Islet of Langerhans (tissue), 1 donor: Measurements from ENCODE around the gene MBNL2.
A peak's percentile ranks its signal among the peaks of the same experiment; 100 is the strongest.

Experiments
- FAIRE-seq: peaks from one replicate; lab custom pipeline; 2011; peaks lifted over from hg19 to GRCh38; lab: Jason Lieb, UNC

The MBNL2 gene

DNA sequence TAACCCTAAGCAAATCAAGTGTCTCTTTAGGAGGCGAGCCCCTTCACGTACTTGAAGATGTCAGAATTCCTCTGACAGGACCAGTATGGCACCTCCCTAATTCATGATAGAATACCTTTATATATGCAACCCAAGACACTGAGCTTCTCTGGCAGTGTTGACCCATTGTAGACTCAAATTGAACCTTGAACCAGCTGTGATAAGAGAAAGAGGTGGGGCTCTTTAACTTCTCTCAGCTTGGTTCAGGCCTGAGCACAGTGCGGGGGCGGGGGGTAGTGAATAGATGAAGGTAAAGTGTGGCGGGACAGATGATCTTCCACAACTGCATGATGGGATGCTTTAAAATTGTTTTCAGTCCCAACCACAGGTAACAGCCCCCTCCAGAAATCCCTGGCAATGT, 12.1 kb downstream of the MBNL2 start:
- no peak for FAIRE-seq

DNA sequence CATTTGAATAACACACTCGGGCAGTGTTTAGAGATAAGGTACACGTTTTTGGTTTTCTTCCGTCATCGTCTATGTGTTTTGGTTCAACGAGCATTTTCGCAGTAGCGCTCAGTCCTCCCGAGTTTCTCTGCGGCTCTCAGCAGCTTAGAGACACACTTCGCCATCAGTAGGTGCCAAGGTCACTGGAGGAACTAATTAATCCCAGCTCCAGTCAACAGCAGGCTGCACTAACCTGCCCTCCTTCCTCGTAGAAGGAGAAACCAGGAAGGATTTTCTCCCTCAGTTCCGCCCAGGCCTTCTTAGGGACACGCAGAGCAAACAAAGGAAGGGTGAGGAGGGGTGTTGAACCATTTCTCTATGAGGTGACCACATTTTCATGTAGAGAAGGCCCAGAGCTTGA, 12.6 kb downstream of the MBNL2 start:
- peak; percentile 69 for FAIRE-seq

DNA sequence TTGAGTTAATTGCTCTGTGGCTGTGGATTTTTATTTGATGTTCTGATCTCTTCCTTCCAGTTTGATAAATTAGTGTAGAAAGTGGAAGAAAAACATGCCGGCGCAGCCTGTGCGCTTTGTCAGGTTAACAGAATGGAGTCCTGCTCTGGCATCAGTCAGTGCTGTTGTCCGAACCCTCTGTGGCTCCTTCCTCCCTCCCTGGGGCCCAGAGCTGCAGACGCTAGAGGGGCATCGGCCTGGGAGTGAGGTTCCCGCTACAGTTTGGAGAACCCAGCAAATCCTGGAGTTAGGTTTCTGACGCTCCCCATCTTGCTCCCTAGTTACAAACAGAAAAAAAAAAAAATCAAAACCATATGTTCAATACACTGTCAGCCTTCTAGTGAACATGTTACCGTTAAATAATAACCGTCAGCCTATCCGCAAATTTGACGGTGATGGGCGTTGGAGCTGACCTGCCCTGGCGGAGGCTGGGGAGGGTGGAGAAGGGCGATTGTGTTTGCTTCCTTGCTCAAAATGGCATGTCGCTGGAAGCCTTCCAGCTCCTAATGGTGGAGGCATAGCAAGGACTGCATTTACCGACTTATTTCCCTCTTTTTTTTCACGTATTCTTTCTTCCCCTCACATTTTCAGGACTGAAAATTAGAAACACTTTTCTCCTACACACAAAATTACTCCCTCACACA, 13.6 kb downstream of the MBNL2 start:
- FAIRE-seq: peak; percentile 72

DNA sequence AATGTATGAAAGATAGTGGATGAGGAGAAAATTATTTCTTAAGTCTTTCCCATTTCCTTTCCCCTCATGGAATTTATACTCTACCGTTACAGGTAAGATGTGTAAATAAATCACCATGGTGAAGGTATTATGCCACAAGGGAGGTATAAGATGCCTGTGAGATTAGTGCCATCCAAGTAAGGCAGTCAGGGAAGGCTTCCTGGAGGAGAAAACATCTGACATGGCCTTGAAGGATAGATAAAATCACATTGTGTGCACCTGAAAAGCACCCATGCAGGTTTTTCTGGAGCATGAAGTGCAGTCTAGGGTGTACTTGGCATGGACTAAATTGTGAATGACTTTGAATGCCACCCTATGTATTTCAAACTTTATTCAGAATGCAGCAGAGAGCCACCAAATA, 15.3 kb downstream of the MBNL2 start:
- no peak for FAIRE-seq

DNA sequence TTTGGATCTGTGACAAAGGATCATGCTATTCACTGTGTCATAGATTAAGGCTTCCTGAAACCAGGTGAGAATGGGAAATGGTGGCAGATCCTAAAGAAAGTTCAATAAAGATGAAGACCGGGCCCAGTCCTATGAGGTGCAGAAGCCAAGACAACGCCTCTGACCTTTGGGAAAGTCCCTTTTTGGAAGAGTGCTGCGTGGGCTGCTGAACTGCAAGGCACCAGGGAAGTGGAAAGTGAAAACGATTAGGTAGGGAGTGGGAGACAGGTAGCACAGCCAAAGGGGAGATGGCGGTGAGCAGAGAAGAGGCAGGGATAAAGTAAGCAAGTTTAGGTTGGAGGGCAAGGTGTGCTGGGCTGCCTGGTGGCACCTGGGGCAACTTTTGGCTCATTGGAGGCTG, 16.3 kb downstream of the MBNL2 start:
- no peak for FAIRE-seq

DNA sequence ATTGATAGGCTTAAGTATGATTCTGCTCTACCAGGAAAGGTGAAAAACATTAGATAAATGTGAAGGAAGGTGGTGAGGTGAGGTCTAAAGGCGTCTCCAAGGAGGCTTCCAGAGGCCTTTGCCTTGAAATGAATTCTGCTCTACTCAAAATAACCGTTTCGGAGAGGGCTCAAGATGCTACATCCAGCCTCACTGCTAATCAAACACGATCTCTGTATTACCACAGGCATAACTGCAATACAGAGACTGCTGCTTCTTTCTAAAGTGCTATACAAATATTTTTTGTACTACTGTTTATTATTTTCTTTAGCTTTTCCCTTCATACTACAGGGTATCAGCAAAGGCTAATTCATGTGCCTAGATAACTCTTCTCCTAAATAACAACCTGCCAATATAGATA, 16.8 kb downstream of the MBNL2 start:
- no peak for FAIRE-seq

DNA sequence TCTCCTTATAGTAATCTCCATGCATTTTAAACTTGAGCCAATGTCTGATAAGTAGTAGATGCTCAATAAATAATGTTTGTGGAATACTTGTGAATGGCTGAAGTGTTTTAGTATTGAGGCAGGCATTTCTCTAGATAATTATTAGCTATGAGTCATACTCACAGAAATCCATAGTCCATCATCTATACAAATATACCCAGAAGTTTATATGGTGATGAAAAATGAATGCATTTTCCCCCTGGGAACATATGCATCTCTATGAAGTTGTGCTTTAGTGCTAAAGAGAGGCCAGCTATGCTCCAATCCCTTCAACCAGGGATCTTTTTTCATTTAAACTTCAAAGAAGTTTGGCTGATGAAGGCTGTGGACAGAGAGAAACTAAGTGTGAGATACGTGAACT, 17.2 kb downstream of the MBNL2 start:
- peak; percentile 51 for FAIRE-seq

DNA sequence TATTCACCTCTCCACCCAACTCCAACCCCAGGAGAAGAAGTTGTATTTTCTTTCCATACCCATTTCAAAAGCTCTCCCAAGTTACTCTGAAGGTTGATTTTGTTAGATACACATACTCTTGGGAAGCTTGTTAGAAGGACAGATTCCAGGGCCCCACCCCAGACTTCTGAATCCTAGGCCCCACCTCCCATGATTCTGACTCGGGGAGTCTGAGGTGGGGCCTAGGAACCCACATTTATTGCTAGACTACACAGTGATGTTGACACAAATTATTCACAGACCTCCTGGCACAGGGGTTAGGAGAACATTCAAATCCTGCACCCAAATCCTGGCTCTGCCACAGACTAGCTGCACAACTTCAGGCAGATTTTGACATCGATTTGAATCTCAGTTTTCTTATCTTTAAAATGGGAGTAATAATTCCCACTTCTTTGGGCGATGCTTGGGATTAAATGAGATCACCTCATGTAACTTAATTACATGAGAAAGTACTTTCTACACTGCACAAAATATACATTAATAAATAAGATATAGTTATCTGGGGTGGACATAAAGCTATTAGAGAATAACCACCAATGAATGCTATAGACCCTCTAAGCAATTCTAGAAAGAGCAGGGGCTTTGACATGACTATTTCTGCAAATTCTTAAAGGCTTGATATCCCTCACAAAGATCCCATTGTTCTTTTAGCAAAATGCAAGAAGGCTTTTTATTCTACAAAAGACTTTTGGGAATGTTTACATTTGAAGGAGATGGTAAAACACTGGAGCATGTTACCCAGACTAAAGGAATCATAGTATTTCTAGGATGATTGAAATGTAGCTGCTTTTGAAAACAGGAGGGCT, 18.0 kb downstream of the MBNL2 start:
- no peak for FAIRE-seq

DNA sequence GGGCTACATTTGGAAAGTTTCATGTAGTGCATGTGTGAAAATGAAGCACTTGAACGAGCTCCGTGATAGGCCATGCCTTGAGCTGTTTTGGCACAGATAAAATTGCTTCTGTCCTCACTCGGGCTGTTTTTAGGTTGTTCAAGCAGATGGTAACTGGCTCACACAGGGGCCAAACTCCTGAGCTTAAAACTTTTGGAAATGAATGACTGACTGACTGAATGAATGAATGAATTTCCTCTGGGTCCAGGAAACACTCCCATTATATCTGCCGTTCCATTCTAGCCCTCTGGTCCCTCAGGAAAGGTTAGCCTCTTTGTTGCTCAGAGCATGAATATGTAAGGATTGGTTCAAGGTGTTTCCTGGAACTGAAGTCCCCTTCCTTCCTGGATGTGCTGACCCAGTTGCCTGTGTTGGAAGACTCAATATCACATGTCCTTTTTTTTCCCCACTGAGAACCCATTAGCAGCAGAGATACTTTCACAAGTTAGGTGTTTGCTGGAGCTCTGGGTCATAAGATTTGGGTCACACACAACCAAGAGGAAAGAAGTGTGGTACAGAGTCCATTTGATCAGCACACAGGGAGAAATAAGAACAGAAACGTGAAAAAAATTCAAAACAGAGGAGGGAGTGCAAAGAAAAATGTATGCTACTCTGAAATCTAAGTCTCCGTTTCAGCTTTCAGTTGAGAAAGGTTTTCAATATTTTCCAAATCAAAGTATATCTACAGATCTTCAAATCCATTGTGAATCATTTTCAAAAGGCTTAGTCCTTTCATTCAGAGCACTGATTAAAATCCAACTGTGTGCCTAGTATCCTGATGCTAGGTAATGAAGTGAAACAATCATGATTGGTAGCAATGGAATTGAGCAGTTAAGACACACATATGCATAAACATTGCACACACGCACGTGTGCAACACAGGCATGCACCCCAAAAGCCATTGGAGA, 18.9 kb downstream of the MBNL2 start:
- FAIRE-seq: no peak

DNA sequence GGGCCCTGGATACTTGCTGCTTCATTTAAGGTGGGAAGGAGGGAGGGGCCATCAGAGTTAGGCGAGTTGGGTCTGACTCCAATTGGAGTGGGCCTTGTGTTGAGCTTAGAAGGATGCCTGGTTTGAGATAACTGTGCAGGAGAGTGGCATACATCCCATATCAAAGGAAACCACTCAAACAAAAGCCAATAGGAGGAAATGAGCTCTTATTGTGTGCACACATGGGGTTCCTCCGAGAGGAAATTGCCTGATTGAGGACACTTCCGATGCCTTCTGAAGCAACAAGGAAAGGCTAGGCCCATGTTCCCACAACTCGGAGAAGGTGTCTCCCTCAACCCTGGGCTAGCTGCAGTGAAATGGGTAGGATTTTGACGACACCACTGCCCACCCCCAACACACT, 19.6 kb downstream of the MBNL2 start:
- FAIRE-seq: no peak

DNA sequence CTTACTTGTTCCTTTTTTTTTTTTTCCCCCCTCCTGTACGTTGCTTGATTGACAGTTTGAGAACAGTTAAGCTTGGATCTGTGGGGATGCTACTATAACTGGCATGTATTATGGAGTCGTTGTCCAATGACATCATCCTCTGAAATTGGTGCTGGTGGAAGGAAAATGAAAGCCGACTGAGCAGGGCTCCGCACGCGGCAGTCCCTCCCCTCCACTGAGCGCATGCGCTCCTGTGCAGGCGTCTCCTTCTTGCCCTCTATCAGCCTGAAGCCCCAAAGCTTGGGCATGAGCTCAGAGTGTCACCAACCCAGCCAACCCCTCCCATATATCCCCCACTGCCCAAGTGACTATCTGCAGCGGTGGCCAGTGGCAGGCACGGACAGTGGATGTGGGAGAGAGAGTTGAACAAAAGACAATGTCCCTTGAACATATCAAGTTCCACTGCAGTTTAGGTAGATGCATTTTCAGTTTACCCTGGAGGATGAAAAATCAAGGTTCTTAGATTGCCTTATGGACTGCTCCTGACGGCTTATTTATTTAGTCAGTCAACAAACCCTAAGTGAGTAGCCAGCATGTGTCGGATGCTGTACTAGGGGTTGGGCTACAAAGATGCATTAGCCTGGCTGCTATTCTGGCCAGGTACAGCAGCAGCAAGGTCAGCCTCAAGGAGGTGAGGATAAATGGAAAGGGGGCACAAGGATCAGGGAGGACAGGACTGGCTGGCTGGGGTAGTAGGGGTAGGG, 20.8 kb downstream of the MBNL2 start:
- FAIRE-seq: no peak

DNA sequence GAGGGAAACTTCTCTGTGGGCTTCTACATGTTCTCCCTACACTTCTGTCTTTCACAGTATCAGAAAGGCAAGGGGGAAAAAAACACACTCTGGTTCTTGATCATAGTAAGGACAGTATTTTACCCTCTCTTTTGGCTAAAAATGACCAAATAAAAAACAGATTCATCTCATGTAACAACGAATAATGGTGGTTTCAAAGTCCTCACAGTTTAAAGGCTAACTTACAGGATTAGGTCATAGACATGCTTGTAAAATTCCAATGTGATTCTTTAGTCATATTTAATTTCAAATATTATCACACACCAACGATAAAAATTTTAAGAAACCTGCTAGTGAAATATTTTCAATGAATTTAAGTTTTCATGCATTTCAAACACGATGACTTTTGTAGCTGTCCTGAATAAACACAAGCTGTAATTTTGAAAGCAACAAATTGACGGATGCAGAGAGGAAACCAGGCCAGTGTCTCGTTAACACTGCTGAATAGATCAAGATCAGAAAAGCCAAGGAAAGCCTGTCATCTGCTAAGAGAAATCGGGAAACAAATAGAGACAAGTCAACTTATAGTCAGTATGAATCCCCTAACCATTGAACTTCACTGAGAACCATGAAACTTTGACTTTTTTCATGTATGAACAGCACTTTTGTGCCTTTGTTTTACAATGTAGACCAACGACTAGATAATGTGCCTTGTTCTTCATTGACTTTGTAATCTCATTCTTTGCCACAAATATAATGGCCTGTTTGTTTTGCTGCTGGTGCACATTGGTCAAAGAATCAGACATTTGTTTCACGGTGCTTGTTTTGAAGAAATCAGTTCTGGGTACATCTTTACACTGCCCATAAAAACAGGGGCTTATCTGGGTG, 22.0 kb downstream of the MBNL2 start:
- peak; percentile 96 for FAIRE-seq

DNA sequence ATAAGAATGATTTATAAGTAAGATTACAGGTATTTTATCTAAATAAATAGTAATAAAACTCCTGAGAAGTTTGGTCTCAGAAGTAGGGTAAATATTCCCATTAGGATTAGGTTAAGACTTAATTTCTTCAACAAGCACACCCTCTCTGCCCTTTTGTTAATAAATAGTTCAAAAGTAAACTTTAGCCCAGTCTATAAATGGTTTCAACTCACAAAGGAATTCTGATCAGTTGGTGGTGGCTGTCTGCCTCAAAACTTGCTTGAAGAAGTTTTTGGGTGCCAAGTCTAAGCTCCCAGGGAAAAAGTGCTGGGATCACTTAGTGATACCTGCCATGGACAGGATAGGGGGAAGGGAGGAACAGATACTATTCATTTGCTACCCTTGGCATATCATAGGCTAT, 22.9 kb downstream of the MBNL2 start:
- no peak for FAIRE-seq

DNA sequence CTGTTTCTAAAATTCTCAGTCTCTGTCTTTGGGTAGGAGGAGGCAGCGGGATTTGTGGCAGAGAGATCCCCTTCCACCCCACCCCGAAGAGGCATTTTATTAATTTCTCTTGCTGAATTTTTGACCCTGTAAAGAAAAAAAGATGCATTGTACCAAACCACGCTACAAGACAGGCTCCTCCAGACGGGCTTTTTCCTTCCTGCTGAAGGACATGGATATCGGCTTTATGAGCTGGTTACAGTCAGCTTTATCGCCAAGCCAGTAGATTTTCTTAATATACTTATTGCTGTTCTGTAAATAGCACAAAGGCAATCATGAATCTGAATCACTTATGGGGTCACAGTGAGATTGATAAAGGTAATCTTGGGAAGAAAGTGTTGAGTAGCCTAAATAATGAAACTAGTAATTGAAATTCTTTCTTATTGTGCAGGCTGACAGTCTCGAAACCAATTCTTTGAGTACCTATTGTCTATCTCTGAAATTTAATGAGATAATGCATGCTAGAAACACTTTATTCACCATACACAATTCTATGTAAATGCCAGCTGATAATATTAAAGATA, 24.5 kb downstream of the MBNL2 start:
- no peak for FAIRE-seq

DNA sequence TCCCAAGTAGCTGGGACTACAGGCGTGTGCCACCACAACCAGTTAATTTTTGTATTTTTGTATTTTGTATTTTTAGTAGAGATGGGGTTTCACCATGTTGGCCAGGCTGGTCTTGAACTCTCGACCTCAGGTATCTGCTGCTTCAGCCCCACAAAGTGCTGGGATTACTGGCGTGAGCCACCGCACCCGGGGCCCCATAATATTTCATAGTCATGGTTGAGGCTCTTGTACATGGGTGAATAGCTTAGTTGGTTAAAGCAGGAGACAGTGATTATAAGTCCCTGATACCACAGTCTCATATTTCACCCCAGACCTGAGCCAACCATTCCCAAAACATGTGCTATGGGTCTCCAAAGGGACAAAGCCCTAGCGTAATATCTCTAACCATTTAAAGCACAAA, 26.1 kb downstream of the MBNL2 start:
- FAIRE-seq: no peak

DNA sequence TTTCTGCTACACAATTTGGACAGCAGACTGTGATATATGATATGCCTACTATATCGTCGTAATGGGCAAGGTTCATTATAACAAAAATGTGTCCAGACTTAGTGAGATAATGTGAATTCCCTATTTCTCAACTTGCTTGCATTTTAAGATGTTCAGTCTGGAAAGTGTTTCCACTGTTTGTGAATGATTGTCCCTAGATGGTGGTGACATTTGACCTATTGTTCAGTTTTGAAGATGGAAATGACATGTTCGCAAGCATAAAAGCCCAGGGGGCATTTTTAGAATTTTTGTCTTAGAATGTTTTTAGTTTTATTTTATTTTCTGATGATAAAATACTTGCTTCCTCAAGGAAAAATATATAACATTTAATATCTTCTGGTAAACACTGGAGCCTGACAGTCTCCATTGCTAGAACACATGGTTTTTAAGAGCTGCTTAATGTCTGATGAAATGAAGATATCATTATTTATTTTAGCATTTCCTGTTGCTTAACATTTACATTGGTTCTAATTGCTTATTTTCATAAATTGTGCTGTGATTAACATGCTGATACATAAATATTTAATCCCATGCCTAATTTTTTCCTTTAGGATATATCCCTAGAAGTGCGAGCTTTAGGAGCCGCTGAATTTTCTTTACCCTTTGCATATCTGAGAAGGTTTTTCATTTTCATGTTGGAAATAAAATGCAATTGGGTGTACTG, 27.1 kb downstream of the MBNL2 start:
- peak; percentile 89 for FAIRE-seq

DNA sequence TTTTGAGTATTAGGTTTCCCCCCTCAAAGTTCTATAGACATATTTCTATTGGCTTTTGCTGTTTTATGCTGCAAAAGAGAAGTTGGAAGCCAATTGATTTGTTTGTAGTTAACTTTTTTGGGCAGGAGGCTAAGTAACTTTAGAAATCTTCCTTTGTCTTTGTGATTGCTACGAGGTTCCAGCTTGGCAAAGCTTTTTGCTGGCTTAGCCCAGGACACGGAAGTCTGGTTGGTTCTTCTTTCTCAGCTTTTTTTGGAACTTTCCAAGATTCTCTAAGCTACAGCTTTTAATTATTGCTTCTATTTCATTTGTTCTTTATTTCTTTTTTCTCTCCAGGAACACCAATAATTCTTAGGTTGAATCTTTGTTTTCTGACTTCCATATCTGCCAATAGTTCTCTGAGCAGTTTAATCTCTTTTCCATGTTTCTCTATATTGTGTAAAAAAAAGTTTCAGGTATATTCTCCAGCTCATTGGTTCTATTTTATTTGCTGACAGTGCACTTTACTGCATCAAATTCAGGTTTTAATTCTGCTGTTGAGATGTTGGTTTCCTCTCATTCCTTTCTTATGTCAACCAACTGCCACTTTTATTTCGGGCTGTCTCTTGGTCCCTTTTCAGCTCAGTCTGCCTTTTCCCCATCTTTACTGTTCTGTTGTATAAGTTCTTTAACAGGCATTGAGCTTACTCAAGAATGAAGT, 27.8 kb downstream of the MBNL2 start:
- no peak for FAIRE-seq

DNA sequence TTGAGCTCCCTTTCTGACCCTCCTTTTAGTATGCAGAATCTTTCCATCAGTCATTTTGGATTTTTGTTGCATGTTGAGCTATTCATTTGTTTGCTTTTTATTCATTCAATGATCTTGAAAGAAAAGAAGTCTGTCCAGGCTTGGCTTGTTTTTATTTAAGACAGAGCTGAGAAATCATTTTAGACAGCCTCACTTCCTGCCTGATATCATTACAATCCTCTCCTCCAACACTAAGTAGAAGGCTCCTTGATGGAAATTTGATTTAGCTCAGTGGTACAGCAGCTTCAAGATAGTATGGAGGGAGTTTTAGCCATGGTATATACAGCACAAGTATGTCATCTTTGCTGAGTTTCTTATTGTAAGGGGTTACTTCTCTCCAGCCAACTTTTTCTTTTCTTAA, 28.4 kb downstream of the MBNL2 start:
- peak; percentile 49 for FAIRE-seq

DNA sequence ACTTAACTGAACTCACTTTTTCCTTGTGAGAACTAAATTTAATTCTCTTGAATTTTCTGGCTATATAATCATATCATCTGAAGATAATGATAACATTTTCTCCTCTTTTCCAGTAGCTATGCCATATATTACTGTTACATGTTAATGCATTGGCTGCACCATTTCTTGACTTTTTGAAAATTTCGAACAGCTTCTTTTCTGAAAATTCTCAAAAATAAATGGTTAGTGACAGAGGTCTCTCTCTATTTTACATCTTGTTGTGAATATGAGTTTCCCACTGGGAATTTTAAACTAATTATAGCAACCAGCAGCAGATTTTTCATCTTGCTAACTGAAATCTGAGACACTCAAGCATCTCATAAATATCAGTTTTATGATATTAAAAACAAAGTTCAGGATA, 30.6 kb downstream of the MBNL2 start:
- FAIRE-seq: no peak
